DOHH2 (cell line): ENCODE data around the gene FAM156B.
"Not testable (repeated sequence)": the region's sequence is repeated elsewhere in the genome, so short reads cannot be mapped to it uniquely, and the experiment has no call there.

Experiments used
- H3F3A ChIP-seq: fragments of 200-600 bp; sonication (generic), shearing (Covaris generic); 2 replicates; pipeline ENCODE4 v1.6.0; 2016; ENCODE audit warnings: antibody characterized with exemption, mild to moderate bottlenecking; ENCODE audit not compliant: control insufficient read depth, insufficient read depth
- H3K27ac ChIP-seq: fragments of 200-600 bp; sonication (generic); 2 replicates; pipeline ENCODE4 v1.5.1; 2014; ENCODE audit warnings: low read depth, mild to moderate bottlenecking, low read length, moderate library complexity
- H3K27me3 ChIP-seq: fragments of 200-600 bp; sonication (generic); 2 replicates; pipeline ENCODE4 v1.6.1; 2014; ENCODE audit warnings: mild to moderate bottlenecking, low read length, mixed read lengths; ENCODE audit not compliant: control insufficient read depth
- H3K36me3 ChIP-seq: fragments of 200-600 bp; sonication (generic); 2 replicates; pipeline ENCODE4 v1.6.1; 2014; ENCODE audit warnings: mild to moderate bottlenecking, low read length, moderate library complexity, mixed read lengths; ENCODE audit not compliant: control insufficient read depth
- H3K4me1 ChIP-seq: fragments of 200-600 bp; sonication (generic); 2 replicates; pipeline ENCODE4 v1.6.1; 2014; ENCODE audit warnings: mild to moderate bottlenecking, low read length, mixed read lengths; ENCODE audit not compliant: control insufficient read depth
- H3K4me2 ChIP-seq: fragments of 200-600 bp; sonication (generic); 2 replicates; pipeline ENCODE4 v1.6.0; 2014; ENCODE audit warnings: mild to moderate bottlenecking, low read length, moderate library complexity
- H3K4me3 ChIP-seq: fragments of 200-600 bp; sonication (generic); 2 replicates; pipeline ENCODE4 v1.5.1; 2014; ENCODE audit warnings: mild to moderate bottlenecking, low read length, mixed read lengths
- H3K79me2 ChIP-seq: fragments of 200-600 bp; sonication (generic); 2 replicates; pipeline ENCODE4 v1.6.1; 2014; ENCODE audit warnings: mild to moderate bottlenecking, low read length, mixed read lengths; ENCODE audit not compliant: control insufficient read depth
- H3K9me2 ChIP-seq: fragments of 200-600 bp; sonication (generic); replicated peaks from 2 replicates; pipeline ENCODE4 v1.6.1; 2014; ENCODE audit warnings: mild to moderate bottlenecking, low read length, mixed read lengths; ENCODE audit not compliant: control insufficient read depth
- H3K9me3 ChIP-seq: fragments of 200-600 bp; sonication (generic); 2 replicates; pipeline ENCODE4 v1.6.1; 2014; ENCODE audit warnings: antibody characterized with exemption, low read length, mixed read lengths; ENCODE audit not compliant: control insufficient read depth, insufficient read depth
- H4K20me1 ChIP-seq: fragments of 200-600 bp; sonication (generic); 2 replicates; pipeline ENCODE4 v1.6.0; 2014; ENCODE audit warnings: low read depth, mild to moderate bottlenecking, antibody characterized with exemption, low read length, moderate library complexity; ENCODE audit not compliant: control insufficient read depth, insufficient read depth
- CTCF ChIP-seq: fragments of 200-600 bp; sonication (generic); IDR thresholded peaks from one replicate; pipeline ENCODE4 v1.5.1; 2014; ENCODE audit warnings: antibody characterized with exemption, mild to moderate bottlenecking, low read depth, low read length; ENCODE audit not compliant: poor library complexity, severe bottlenecking
- EZH2phosphoT487 ChIP-seq: fragments of 200-600 bp; sonication (generic); IDR thresholded peaks from 2 replicates; pipeline ENCODE4 v1.6.1; 2017; ENCODE audit warnings: borderline replicate concordance, mild to moderate bottlenecking, antibody characterized with exemption, low read length, moderate library complexity, mixed read lengths

FAM156B gene, protein sequence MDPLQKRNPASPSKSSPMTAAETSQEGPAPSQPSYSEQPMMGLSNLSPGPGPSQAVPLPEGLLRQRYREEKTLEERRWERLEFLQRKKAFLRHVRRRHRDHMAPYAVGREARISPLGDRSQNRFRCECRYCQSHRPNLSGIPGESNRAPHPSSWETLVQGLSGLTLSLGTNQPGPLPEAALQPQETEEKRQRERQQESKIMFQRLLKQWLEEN

DNA sequence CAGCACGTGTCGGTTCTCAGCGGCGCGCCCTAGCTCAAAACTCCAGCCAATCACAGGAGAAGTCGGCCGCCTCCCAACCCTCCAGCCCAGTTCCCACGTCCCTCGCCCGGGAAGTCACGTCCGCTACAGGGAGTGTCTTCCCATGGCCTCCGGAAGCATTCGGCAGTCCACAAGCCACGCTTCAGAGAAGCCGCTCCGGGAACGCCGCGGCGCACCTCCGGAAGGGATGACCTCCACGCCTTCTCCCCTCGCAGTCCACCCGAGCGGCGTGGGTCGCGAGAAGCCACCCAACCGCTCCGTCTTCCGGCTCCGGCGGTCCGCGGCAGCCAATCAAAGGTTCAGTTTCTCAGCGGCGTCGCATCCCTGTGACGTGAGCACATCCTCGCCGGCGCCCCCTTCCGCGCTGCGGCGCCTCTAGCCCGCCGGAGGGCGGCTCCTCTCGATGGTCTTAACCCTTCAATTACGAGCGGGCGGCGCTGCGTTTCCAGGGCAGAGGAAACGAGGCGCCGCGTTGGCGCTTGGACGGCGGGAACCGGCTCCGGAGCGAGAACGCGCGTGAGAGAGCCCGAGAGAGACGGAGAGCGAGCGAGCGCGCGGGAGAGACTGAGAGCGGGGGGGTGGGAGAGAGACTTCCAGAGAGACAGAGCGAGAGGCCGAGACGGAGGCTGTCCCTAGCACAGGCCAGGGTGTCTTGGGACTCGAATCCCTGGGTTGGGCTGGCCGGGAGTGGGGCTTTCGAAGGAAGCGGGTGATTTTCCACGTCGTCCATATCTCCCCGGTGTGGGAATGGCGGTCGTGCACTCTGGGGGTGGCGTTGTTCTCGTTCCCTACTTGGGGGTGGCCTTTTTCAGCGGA, at the start of gene FAM156B:
FAM156B (plus strand) TSS at position 476 of the 855 bp plus-strand sequence. CDS start 9,896 bp downstream, outside the sequence.
- H3K9me2 ChIP-seq, H3K4me3 ChIP-seq, H3K27ac ChIP-seq, H3K9me3 ChIP-seq, H3K36me3 ChIP-seq, H3K4me2 ChIP-seq, H3F3A ChIP-seq, H3K4me1 ChIP-seq, H4K20me1 ChIP-seq, H3K27me3 ChIP-seq, H3K79me2 ChIP-seq: not testable (repeated sequence)

DNA sequence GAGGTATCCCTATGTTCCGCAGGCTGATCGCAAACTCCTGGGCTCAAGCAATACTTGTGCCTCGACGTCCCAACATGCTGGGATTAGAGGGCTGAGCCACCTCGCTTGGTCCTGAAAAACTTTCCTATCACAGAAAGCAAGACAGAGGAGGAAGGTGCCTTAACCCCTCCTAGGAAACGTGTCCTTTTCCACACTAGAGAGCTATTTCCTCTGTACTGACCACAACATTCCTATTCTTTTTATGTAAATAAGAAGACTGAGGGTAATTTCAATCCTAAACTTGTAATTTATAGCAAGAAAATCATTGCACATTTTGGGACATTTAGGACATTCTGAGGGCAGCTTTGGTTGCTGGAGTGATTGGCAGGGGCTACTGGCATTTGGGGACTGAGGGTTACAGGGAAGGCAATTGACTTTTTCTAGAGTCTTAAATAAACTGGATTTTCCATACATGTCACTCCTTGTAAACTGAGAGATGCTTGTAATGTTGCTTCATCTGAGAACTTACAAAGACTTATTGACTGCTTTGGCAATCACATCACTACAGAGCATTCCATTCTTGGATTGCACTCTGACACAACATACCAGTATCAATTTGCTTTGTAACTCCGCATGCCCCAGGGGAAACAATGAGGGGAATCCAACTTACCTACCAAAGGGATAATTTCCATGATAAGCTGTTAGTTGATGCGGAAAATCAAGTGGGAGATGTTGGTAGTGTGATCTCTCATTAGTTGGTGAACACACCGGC, 44.8 kb upstream of the FAM156B start:
- TF ChIP-seq CTCF = no peak
- H3K4me2 ChIP-seq = no peak overlapping the region
- no peak overlapping the region for H3K27ac ChIP-seq
- no peaks in the 10 kb centered on the region for H3F3A ChIP-seq
- H3K79me2 ChIP-seq = no peaks in the 10 kb centered on the region
- no peaks in the 10 kb centered on the region for H3K36me3 ChIP-seq
- no peaks in the 10 kb centered on the region for H3K27me3 ChIP-seq
- no peaks in the 10 kb centered on the region for H4K20me1 ChIP-seq
- no peaks in the 10 kb centered on the region for H3K9me2 ChIP-seq
- no peaks in the 10 kb centered on the region for H3K9me3 ChIP-seq
- no peak overlapping the region for H3K4me3 ChIP-seq
- H3K4me1 ChIP-seq = peaks cover 15% of the 10 kb centered on the region

DNA sequence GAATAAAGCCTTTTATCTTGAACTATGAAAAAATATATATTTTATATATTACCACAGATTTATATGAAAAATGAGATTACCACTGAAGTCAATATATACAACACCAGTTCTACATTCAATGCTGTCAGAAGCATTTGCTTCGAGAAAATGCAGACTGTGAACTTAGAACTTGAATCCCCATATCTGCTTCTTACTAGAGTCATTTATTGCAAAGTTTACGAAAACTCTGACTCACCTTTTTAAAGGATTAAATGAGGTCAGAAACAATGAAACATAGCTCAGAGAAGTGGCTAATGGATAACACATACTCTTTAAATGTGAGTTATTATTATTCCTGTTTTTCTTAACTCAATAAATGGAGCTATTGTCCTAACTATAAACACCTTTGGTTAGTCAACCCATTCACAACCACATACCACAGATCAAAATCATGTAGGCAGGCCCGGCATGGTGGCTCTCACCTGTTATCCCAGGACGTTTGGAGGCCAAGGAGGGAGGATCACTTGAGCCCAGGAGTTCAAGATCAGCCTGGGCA, 40.1 kb upstream of the FAM156B start:
- peaks cover 15% of the 10 kb centered on the region for H3K4me1 ChIP-seq
- H3K4me3 ChIP-seq, H3K9me3 ChIP-seq, H3F3A ChIP-seq, H3K36me3 ChIP-seq, H3K9me2 ChIP-seq, H3K79me2 ChIP-seq, H4K20me1 ChIP-seq, H3K4me2 ChIP-seq, H3K27me3 ChIP-seq, H3K27ac ChIP-seq: not testable (repeated sequence)

- no peaks in the 10 kb centered on the region for H3K9me2 ChIP-seq
- no peaks in the 10 kb centered on the region for H3F3A ChIP-seq
- no peak overlapping the region for H3K27ac ChIP-seq
- no peaks in the 10 kb centered on the region for H3K79me2 ChIP-seq
- H4K20me1 ChIP-seq = no peaks in the 10 kb centered on the region
- H3K4me2 ChIP-seq = no peak overlapping the region
- TF ChIP-seq EZH2phosphoT487 = no peak
- TF ChIP-seq CTCF = no peak
- no peaks in the 10 kb centered on the region for H3K4me1 ChIP-seq
- no peak overlapping the region for H3K4me3 ChIP-seq
- H3K36me3 ChIP-seq = no peaks in the 10 kb centered on the region
- H3K27me3 ChIP-seq = peaks cover 6% of the 10 kb centered on the region
- H3K9me3 ChIP-seq = no peaks in the 10 kb centered on the region
Measured at GRCh38 chrX:52865343-52865998, 31.7 kb upstream of the FAM156B start.
